H1 (cell line): Measurements from ENCODE around the gene RPS6KB2. TPM values are rescaled to one million over a fixed set of nuclear protein-coding genes. Genes with fewer than 3 reads are reported as not detected.

Experiments
- ATF3 ChIP-seq: IDR thresholded peaks from 2 replicates; pipeline ENCODE4 v1.6.1; 2011; ENCODE audit warnings: low read depth, mild to moderate bottlenecking, low read length; ENCODE audit not compliant: insufficient read depth
- JUN ChIP-seq: IDR thresholded peaks from 2 replicates; pipeline ENCODE4 v1.6.1; 2011; ENCODE audit warnings: low read depth, mild to moderate bottlenecking, improper control_type of control experiment, low read length
- MAX ChIP-seq: IDR thresholded peaks from 2 replicates; pipeline ENCODE4 v1.6.1; 2012; ENCODE audit warnings: inconsistent platforms
- SIRT6 ChIP-seq: IDR thresholded peaks from one replicate; pipeline ENCODE4 v1.7.1; 2012; ENCODE audit warnings: low read length, inconsistent platforms
- YY1 ChIP-seq: IDR thresholded peaks from 2 replicates; pipeline ENCODE4 v1.6.1; 2011; ENCODE audit warnings: low read depth, mild to moderate bottlenecking, low read length
- polyA plus RNA-seq, 7 experiments: library from polyadenylated mRNA; depleted of rRNA in 3 of 7; stranded (reverse) in 5 of 7; unstranded in 2 of 7; fragments of >200 nt in 5 of 7; fragments of 200-250 nt in 2 of 7; gene quantifications; 1 replicate in 5 of 7; 2 replicates in 1 of 7; 4 replicates in 1 of 7; pipeline versions ENCODE4 v1.2.1 to v1.2.3, GENCODE V29; 2011 to 2013; ENCODE audit warnings: missing spikeins in 2 of 7, mixed read lengths in 2 of 7
- total RNA-seq: library from RNA; stranded (reverse); fragmentation: NEBNext Ultra II Directional; extraction: Animal tissue kit (Norgen Biotek cat#: 25700); gene quantifications from 2 replicates; pipeline ENCODE4 v1.2.1, GENCODE V29; 2021

RPS6KB2 gene
- total and polyA plus RNA-seq, 2 of the 8 experiments (the other 6 are each of a cell fraction or from before 2014, with no cell fraction given): 41.0 to 47.1 TPM

- TF ChIP-seq ATF3 (no peak), SIRT6 (no peak), MAX (no peak), YY1 (no peak), JUN (no peak)
These were observed 27.3 kb upstream of the RPS6KB2 start (continued) for GRCh38 chr11:67400942-67401494.
